PC-9 (cell line): ENCODE measurements around the gene RHBDD3.

Source experiments
- EZH2 ChIP-seq: fragments of 200-600 bp; sonication (generic); IDR thresholded peaks from 2 replicates; pipeline ENCODE4 v1.8.0; 2017; ENCODE audit warnings: antibody characterized with exemption, low read depth
- TF ChIP-seq, protein P1 (sequence below): fragments of 200-600 bp; sonication (generic); conservative IDR thresholded peaks from 2 replicates; pipeline ENCODE4 v1.6.1; 2017; ENCODE audit warnings: mixed run types, antibody characterized with exemption, mild to moderate bottlenecking, moderate library complexity

DNA sequence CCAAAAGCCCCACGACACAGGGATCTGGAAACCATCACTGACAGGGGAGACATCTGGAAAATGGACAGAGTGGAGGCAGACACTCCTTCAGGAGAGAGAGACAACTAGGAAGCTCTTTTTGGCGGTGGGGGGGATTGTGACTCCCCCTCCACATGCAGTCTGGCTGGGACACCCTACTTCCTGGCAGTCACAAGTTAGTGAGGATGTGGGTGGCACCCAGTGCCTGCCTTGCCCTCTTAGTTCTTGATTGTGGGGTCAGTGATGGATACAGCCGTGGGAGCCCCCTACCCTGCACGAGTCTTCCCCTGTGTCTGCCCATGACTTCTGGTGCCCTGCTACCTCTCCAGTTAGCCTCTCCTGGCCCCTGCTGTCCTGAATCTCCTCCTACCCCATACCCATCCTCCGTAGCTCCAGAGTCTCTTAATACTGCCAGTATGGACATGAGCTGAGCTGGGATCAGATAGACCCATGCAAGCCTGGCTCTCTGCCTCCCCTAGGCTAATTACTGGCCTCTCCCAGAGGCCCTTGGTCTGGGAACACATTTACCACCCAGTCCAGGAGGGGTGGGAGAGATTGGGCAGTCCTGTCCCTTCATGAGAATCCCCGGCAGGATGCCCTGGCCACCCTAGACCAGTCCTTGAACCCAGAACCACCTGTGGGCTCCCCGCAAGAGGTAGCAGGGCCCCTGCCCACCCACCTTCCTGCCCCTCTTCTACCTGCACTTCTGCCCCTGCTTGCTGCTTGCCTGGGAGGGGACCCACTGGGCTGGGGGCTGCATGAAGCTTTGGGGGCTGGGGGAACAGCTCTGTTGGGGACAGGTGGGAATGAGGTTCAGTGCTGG lies 22.8 kb downstream of the RHBDD3 start:
- TF ChIP-seq EZH2, result no peak
- TF ChIP-seq, protein P1, sequence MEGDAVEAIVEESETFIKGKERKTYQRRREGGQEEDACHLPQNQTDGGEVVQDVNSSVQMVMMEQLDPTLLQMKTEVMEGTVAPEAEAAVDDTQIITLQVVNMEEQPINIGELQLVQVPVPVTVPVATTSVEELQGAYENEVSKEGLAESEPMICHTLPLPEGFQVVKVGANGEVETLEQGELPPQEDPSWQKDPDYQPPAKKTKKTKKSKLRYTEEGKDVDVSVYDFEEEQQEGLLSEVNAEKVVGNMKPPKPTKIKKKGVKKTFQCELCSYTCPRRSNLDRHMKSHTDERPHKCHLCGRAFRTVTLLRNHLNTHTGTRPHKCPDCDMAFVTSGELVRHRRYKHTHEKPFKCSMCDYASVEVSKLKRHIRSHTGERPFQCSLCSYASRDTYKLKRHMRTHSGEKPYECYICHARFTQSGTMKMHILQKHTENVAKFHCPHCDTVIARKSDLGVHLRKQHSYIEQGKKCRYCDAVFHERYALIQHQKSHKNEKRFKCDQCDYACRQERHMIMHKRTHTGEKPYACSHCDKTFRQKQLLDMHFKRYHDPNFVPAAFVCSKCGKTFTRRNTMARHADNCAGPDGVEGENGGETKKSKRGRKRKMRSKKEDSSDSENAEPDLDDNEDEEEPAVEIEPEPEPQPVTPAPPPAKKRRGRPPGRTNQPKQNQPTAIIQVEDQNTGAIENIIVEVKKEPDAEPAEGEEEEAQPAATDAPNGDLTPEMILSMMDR, result no peak
